GM12873 (cell line): ENCODE results near the gene MACROH2A2.

Experiments
- TF ChIP-seq, protein P1 (sequence below): IDR thresholded peaks from 2 replicates; pipeline ENCODE4 v1.5.1; 2012; ENCODE audit warnings: low read depth, mild to moderate bottlenecking, moderate library complexity, low read length, control low read depth; ENCODE audit not compliant: insufficient read depth; ENCODE audit errors: missing control alignments

Gene MACROH2A2

DNA sequence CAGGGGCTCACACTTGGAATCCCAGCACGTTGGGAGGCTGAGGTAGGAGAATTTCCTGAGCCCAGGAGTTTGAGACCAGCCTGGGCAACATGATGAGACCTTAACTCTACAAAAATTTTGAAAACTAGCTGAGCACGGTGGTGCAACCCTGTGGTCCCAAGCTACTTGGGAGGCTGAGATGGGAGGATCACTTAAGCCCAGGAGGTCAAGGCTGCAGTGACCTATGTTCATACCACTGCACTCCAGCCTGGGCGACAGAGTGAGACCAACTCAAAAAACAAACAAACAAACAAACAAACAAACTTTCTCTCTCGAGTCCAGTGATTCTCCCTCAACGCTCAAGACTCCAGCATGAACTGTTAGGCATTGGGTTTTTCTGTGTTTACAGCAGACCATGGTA, 95.9 kb downstream of the MACROH2A2 start:
- TF ChIP-seq, protein P1, sequence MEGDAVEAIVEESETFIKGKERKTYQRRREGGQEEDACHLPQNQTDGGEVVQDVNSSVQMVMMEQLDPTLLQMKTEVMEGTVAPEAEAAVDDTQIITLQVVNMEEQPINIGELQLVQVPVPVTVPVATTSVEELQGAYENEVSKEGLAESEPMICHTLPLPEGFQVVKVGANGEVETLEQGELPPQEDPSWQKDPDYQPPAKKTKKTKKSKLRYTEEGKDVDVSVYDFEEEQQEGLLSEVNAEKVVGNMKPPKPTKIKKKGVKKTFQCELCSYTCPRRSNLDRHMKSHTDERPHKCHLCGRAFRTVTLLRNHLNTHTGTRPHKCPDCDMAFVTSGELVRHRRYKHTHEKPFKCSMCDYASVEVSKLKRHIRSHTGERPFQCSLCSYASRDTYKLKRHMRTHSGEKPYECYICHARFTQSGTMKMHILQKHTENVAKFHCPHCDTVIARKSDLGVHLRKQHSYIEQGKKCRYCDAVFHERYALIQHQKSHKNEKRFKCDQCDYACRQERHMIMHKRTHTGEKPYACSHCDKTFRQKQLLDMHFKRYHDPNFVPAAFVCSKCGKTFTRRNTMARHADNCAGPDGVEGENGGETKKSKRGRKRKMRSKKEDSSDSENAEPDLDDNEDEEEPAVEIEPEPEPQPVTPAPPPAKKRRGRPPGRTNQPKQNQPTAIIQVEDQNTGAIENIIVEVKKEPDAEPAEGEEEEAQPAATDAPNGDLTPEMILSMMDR = no peak

DNA sequence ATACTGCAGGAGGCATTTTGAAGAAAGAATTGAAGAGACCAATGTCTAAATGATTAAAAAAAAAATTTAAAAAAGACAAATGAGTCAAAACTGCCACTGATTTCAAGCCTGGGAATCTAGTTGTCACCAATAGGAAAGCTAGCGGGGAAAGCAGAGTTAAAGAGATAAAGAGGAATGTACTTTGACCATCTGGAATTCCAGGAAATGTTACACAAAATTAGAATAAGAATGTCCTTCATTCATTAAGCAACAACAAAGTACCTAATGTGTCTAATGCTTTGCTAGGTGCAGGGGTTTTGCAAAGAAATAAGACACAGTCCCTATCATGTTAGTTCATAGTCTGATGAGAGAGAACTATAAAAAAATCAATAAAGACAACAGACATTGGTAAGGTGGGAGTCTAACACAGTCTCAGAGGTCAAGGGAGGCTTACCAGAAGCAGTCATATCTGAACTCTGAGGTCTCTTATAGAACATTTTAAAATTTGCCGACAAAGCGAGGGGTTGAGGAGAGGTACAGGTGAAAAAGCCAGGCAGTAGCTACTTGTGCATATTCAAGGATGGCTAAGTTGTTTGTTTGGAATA, 102.7 kb downstream of the MACROH2A2 start:
- TF ChIP-seq, protein P1 = no peak

DNA sequence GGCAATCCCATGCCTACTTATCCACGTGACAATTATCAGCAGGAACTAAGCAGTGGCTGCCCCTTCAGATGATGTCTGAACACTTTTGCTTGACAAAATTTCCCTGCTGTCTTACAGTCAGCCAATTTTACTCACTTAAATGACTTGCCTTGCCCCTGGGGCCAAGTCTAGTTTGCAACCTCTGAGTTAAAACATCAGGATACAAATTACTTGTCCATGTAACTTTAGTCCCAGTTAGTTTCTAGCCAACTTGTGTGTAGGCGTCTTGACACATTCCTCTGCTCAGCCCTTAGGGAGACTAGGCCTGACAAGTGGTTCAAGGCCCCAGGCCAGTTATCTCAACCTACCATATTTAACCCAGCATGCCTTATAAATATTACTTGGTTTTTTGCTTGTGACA, 105.5 kb downstream of the MACROH2A2 start:
- TF ChIP-seq, protein P1 = no peak

DNA sequence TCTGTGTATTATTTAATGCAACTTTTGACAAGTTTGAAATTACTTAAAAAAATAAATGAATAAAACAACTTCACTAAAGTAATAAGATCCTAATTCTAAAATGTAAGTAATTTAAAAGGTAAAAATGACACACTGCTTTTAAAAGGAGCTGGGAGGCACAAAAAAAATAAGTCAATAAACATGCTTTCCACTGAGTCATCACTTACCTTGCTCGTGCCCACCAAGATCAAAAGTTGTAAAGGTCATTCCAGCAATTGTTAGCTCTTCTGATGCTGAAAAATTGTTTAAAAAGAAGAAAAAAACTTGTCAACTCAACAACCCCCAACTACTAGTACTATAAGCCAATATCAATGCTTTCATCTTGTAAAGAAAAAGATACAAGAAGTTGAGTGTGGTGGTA, 108.2 kb downstream of the MACROH2A2 start:
- TF ChIP-seq, protein P1 = no peak
